GM13977 (cell line): ENCODE results near the gene RAB44.

Experiments
- DNase-seq: peaks from one replicate; pipeline ENCODE4 v3.0.0; 2012; ENCODE audit warnings: low spot score
- CTCF ChIP-seq: IDR thresholded peaks from 2 replicates; pipeline ENCODE4 v1.5.1; 2012; ENCODE audit warnings: mild to moderate bottlenecking, control low read depth; ENCODE audit not compliant: insufficient read depth; ENCODE audit errors: extremely low read depth, missing control alignments
- in situ Hi-C: fragments of 300-500 bp; cut with MboI; formaldehyde crosslinking; loops from one replicate; pipeline ENCODE4 v1.12.0; 2022; ENCODE audit warnings: low sequenced_read_pairs, low pct_unique_long_range_greater_than_20kb, mixed read lengths, inconsistent platforms; ENCODE audit not compliant: unreplicated experiment

Gene RAB44

GRCh38 chr6:36739947-36740817 lies 42.6 kb downstream of the RAB44 start:
- no peak for DNase-seq
- no peak for TF ChIP-seq CTCF
- in situ Hi-C loops, result no loop called here

- TF ChIP-seq CTCF, result no peak
- DNase-seq, result no peak
- in situ Hi-C loops, result no loop called here
These were observed 43.2 kb downstream of the RAB44 start for GRCh38 chr6:36740818-36741179.

GRCh38 chr6:36742146-36742545 lies 44.5 kb downstream of the RAB44 start:
- TF ChIP-seq CTCF, result no peak
- no peak for DNase-seq
- in situ Hi-C loops, result no loop called here

GRCh38 chr6:36743032-36743431 lies 45.4 kb downstream of the RAB44 start:
- no peak for DNase-seq
- TF ChIP-seq CTCF, result no peak
- in situ Hi-C loops, result no loop called here

GRCh38 chr6:36743538-36744303 lies 46.1 kb downstream of the RAB44 start:
- in situ Hi-C loops, result no loop called here
- no peak for DNase-seq
- no peak for TF ChIP-seq CTCF

- in situ Hi-C loops, result no loop called here
- no peak for TF ChIP-seq CTCF
- DNase-seq, result no peak
These were observed 46.7 kb downstream of the RAB44 start for GRCh38 chr6:36744304-36744673.
